ENCODE measurements around the gene SERPINA10. TPM values are rescaled to one million over a fixed set of nuclear protein-coding genes. Genes with fewer than 3 reads are reported as not detected.

Gene SERPINA10
- total and polyA plus RNA-seq, 2 of the 13 experiments (the other 11 are each of a cell fraction or from before 2014, with no cell fraction given), result 20.1 to 20.2 TPM

DNA sequence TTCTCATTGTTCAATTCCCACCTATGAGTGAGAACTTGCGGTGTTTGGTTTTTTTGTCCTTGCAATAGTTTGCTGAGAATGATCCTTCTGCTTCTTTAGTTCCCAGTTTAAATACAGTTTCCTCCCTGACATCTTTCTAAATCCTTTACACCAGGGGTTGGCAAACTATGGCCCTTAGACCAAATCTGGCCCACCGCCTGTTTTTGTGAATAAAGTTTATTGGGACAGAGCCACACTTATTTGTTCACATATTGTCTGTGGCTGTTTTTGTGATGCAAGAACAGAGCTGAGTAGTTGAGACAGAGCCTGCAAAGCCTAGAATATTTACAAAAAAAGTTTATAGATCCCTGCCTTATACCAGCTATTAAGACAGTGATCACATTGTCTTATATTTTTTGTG, 53.7 kb downstream of the SERPINA10 start:
- no peak overlapping the region for H3K4me2 ChIP-seq (ENCODE audit: low read depth, low read length)
- FAIRE-seq (no peak), ATAC-seq (no peak), DNase-seq (ENCODE audit: low spot score) (no peak)
- H3K4me1 ChIP-seq (ENCODE audit: insufficient read depth, low read length), result no peaks in the 10 kb centered on the region
- POLR2A ChIA-PET, result no interaction called here
- no peaks in the 10 kb centered on the region for H3K79me2 ChIP-seq (ENCODE audit: insufficient read depth, low read length)
- no peaks in the 10 kb centered on the region for H4K20me1 ChIP-seq (ENCODE audit: insufficient read depth, low read length)
- no peak overlapping the region for H3K4me3 ChIP-seq (replicated peaks in 1 of 3; ENCODE audit: insufficient read depth in 1 of 3, low read depth in 2 of 3, low read length in 3 of 3)
- H3K9me3 ChIP-seq (ENCODE audit: low read length), result no peaks in the 10 kb centered on the region
- CTCF ChIA-PET (ENCODE audit: low intra/inter-chr PET ratio, low total read pairs), result no interaction called here
- no peak overlapping the region for H3K9ac ChIP-seq (ENCODE audit: insufficient read depth, low read depth, low read length)
- no peak overlapping the region for H2AFZ ChIP-seq (ENCODE audit: low read length)
- in situ Hi-C loops (cut with HindIII; ENCODE audit: extremely low pct_ligation_motif_present, low pct_unique_long_range_greater_than_20kb) (no loop called here), intact Hi-C loops (cut with micrococcal nuclease; ENCODE audit: unreplicated experiment) (no loop called here)
- H3K27me3 ChIP-seq (ENCODE audit: control insufficient read depth in 1 of 2, insufficient read depth in 2 of 2, low read length in 2 of 2), result no peaks in the 10 kb centered on the region
- peaks cover 1 to 11% of the 10 kb centered on the region in 2 experiments; a peak in 1 of 5 replicates for H3K36me3 ChIP-seq (replicated peaks in 1 of 2; ENCODE audit: control insufficient read depth in 1 of 2, insufficient read depth in 2 of 2, low read length in 2 of 2)
- no peak overlapping the region for H3K27ac ChIP-seq (ENCODE audit: extremely low read length, insufficient read depth, low read length)
- WGBS (ENCODE audit: low lambda C conversion rate), result 98% methylated on average over 2 of the region's 2 CpGs
- BruUV-seq (replicated peaks), result no TSS peak
- TF ChIP-seq, protein P1, sequence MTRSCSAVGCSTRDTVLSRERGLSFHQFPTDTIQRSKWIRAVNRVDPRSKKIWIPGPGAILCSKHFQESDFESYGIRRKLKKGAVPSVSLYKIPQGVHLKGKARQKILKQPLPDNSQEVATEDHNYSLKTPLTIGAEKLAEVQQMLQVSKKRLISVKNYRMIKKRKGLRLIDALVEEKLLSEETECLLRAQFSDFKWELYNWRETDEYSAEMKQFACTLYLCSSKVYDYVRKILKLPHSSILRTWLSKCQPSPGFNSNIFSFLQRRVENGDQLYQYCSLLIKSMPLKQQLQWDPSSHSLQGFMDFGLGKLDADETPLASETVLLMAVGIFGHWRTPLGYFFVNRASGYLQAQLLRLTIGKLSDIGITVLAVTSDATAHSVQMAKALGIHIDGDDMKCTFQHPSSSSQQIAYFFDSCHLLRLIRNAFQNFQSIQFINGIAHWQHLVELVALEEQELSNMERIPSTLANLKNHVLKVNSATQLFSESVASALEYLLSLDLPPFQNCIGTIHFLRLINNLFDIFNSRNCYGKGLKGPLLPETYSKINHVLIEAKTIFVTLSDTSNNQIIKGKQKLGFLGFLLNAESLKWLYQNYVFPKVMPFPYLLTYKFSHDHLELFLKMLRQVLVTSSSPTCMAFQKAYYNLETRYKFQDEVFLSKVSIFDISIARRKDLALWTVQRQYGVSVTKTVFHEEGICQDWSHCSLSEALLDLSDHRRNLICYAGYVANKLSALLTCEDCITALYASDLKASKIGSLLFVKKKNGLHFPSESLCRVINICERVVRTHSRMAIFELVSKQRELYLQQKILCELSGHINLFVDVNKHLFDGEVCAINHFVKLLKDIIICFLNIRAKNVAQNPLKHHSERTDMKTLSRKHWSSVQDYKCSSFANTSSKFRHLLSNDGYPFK (CRISPR knock-in tag; IDR thresholded peaks at IDR 0.05; ENCODE audit: borderline replicate concordance), result no peak
- TF ChIP-seq ONECUT2 (CRISPR knock-in tag; IDR thresholded peaks at IDR 0.05), result no peak
- TF ChIP-seq GATAD2A (CRISPR knock-in tag; IDR thresholded peaks at IDR 0.05), result no peak
- no peak for TF ChIP-seq TBL1XR1 (IDR thresholded peaks at IDR 0.05; ENCODE audit: borderline replicate concordance, low read length, partially characterized antibody)
- TF ChIP-seq FOXK2 (IDR thresholded peaks at IDR 0.05), result no peak
- no peak for TF ChIP-seq ZSCAN9 (CRISPR knock-in tag; IDR thresholded peaks at IDR 0.05; ENCODE audit: borderline replicate concordance)
- TF ChIP-seq ZFP36 (IDR thresholded peaks at IDR 0.05; ENCODE audit: borderline replicate concordance, low read depth, low read length, partially characterized antibody), result no peak
- TF ChIP-seq ZSCAN21 (CRISPR knock-in tag; IDR thresholded peaks at IDR 0.05; ENCODE audit: borderline replicate concordance), result no peak
- no peak for TF ChIP-seq ARNT2 (CRISPR knock-in tag; IDR thresholded peaks at IDR 0.05; ENCODE audit: low read depth)
- TF ChIP-seq ZNF441 (CRISPR knock-in tag; IDR thresholded peaks at IDR 0.05; ENCODE audit: borderline replicate concordance), result no peak

Data from HepG2 (cell line).